Fibroblast of upper back skin (primary cell): ENCODE data around the gene NCAM2.

Experiments
- DNase-seq: peaks from one replicate; pipeline ENCODE4 v3.0.0-alpha.2; 2013

NCAM2 gene

DNA sequence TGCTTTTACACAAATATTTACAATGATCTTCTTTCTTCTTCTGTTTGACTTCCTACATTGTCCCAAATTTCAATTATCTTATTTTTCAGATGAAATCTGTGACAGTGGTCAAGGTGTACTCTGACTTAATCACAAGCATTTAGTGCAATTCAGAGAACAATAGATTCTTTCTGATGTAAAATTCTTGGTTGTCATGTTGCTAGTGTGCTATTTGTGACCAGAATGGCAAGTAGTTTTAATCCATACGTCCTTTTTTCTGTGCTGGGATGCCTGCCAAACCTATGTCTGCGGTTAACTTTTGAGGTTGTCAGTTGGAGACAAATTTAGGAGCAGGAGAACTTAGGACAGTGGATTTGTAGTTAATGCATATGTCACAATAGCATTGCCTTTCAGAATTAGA lies 31.0 kb downstream of the NCAM2 start:
- peak; percentile 79 for DNase-seq

DNA sequence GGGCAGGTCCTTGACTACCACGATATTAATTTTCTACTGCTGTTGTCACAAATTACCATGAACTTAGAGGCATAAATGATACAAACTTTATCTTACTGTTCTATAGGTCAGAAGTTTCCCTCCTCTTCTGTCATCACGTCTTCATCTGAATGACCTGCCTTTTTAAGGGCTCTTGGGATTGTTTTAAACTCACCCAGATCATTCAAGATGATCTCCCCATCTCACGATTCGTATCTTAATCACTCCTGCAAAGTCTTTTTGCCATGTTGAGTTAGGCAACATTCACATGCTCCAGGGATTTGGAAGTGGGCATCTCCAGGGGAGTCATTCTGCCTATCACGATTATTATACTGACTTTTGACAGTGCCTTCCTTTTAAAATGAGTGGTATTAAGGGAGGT lies 32.1 kb downstream of the NCAM2 start:
- DNase-seq: no peak

DNA sequence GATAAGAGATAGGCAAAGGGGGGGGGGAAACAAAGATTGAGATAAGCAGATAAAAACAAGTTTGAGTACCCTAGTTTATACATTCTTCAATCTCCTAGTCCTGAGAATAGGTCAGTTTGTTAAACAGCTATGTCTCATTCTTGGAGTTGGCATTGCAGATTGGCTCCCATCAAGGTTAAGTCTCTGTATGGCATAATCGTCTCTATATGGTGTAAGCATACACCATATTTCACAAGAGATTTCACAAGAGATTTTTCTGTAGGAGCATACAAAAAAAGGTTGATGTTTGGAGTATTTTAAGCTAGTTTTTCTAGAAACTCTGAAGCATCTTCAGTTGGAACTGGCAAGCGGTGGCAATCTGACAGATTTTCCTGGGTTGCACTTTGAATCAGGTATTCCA lies 35.8 kb downstream of the NCAM2 start:
- no peak for DNase-seq

DNA sequence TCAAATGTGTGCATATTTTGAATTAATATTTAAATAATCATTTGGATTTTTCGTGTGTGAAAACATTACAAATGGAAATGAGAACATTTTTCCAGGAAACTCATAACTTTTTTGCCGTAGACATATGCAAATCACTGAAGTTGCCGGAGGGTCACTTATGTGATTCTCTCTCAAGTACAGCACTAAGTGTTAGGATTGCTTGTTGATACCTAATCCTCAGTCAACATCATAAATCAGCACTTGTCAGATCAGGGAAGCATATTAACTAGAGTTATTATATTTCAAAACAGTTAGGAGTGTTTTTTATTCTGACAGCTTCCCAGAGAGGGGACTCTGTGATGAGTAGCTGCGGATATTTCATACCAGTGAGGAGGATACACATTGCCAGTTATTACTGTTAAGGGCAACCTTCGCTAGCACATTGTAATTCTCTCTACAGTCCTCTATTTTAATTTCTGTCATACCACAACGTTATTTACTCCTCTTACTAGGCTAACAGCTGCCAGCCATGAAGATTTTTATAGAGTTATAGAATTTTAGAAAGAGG lies 41.5 kb downstream of the NCAM2 start:
- DNase-seq: no peak

DNA sequence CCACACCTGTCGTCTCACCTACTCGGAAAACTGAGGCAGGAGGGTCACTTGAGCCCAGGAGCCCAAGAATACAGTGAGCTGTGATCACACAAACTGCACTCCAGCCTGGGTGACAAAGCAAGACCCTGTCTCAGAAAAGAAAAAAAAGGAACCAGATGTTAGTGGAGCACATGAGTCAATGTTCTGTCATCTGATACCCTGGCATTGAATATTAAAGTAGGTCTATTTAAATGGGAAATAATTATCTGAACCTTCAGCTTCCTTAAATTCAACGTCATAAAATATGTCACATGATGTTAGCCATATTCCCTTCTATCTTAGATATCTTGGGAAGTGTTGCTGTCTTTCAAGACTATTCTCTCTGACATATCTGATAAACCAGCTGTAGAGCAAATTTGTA lies 47.3 kb downstream of the NCAM2 start:
- DNase-seq: peak; percentile 11

DNA sequence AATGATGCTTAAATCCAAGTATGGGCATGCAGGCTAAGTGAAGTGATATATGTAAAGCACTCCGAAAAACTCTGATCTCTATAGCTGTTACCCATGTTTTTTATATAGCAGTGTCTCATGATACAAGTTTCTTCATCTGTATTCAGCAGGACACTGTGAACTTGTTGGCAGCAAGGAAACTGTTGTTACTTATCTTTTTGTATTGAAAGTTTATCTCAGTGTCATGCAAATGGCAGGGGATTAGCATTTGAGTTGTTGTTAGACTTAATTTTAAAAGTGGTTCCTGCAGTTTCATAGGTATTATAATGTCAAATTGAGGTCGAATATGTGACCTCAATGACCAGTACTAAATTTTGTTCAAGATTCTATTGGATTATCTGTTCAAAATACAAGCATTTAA lies 47.9 kb downstream of the NCAM2 start:
- no peak for DNase-seq

DNA sequence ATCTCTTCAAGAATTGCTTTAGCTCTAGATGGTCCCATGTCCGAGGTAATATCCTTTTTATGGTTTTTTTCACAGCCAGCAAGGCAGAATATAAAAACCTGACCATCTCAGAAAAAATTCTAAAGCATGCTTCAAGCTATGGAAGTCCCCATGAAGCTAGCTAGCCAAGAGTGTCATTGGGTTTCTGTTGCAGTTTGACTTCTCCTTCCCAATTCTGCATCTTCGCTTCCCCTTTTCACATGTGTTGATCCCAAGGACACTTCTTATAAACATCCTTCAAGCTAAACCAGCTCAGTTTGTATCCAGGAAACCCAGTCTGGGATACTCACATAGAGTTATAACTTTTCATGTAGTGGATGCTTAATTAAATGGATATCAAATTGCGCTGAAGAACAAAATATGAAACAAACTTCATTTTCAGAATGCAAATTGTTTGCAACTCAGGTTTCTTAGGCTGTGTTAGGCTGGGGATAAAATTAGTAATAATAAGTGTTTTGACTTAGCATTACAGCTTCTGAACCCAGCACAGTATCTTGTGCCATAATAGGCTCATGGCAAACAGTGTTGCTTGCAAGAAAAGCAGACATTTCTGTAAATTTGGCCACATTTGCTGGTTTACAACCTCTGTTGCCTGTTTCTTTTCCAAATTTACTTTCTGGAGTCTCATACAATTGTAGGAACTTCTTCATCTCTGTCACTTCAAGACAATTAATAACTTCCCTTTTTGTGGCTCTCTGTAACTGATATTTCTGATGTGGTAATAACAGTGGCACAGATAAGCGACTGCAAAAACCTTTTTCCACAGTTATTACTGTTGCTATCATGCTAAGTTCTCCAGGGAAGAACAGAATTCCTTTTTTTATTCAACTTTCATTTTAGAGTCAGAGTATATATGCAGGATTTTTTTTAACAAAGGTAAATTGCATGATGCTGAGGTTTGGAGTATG lies 53.2 kb downstream of the NCAM2 start:
- no peak for DNase-seq

DNA sequence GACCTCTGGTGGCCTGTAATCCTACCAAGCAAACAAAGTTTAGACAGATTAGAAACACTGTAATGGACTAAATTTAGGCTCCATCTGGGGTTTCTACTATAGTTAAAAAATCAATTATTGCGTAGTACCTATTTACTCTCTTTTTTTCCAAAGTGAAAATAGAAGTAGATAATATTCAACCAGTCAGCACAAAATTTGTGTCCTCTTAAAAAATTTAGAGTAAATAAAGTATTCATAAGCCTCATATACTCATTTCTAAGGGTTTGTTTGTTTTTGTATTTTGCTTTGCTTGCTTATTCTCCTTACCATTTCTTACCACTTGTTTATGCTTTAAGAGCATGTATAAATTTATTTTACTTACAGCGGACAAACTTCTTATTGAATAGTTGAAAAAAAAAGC lies 54.5 kb downstream of the NCAM2 start:
- no peak for DNase-seq

DNA sequence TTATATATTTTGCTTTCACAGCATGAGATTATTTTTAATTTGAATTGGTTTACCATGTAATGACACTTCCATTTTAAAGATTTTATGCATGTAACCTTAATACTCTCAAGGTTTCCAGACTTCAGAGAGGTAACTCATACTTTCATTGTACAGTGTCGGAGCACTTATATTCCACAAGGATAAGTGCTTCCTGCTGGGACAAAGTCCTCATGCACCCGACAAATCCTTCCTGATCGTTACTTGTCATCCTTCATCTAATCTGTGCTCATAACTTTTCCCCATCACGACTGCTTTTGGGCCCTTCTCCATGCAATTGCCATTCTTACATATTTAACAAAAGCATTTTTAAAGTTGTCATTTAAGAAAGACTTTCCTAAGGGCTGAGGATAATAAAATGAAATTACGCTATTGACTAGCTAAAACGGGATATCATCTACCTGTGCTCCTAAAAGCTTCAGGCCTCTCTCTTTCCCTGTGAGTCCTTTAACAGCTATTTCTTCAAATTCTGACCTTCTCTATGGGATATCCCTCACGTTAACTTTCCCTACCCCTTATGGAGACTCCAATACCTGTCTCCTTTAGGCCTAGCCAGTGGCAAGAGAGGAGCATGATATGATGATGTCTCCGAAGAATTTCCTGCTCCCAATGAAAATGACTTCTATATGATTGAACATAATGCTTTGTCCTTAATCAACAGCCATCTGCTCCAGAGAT lies 59.3 kb downstream of the NCAM2 start:
- DNase-seq: no peak

DNA sequence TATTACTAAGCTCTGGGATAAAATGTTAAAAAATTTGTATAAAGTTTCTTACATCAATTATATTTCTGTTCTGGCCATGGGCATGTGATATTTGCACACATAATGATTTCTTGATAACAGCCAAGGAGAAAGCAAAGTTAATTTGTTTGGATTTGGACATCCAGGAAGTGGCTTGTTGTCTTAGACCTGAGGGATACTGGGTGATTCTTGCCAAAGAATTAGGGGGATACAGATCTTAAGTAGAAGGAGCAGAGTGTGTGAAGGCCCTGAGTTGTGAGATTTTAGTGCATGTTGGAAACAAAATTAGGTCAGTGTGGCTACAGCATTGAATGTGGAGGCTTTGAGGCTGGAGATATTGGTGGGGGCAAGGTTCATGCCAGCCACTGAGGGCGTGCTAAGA lies 65.6 kb downstream of the NCAM2 start:
- no peak for DNase-seq

DNA sequence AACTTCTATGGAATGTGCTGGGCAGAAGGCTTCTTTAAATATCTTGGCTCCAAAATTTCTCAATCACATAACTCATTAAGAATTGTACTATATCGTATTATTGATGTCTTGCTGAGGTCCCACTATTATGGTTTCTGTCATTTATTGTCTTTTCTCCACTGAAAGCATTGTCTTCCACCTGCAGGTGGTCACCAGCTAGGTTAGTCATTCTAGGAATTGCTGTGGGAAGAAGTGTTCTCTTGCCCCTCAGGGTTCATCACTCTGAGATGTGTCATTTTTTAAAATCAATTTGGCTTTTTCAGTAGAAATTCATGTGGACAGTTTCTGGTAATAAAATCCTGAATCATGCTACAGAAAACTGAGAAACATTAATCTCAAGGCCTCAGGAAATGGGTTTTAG lies 66.1 kb downstream of the NCAM2 start:
- DNase-seq: no peak

DNA sequence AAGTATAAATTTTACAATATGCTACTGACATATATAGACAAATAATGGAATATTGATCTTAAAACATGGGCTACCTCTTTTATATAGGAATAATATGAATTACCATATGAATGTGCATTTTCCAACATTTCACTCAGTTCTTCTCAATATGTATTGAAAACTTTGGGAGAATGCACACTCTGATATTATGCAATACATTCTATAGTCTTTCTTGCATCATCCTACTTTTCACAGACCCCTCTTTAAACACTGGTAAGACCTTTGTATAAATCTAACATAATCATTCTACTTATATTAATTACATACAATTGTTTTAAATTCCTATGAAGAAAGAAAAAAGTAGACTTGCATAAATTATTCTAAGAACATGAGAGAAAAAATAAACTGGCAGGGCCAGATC lies 69.2 kb downstream of the NCAM2 start:
- DNase-seq: no peak

DNA sequence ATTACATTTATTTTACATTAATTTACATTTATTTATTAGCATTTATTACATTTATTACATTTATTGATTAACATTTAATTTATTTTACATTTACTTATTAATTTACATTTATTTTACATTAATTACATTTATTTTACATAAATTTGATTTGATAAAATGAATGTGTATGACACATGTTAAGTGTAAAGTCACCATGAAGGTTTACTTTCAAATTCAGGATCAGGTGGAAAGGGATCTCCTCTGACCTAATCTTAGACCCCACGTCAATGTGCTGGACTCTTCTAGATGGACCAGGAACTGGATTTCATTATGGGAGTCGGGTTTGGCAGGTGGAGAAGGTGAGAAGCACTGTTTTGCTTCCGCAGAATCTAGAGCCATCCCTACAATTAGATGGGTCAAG lies 76.1 kb downstream of the NCAM2 start:
- DNase-seq: no peak

DNA sequence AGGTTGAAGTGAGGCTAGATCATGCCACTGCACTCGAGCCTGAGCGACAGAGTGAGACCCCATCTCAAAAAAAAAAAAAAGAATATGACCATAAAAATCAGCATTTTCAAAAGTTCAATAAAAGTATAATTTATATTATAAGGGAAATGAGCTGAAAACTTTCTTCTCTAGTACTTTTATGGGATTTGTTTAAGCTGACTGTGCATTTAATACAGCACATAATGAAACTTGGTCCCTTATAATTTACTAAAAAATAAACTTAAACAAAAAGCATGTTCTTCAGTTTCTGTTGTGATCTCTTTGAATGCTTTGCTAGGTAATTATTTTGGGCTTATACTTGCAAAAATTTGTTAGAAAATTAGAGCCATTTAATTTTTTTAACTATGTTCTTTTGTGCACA lies 77.8 kb downstream of the NCAM2 start:
- DNase-seq: no peak

DNA sequence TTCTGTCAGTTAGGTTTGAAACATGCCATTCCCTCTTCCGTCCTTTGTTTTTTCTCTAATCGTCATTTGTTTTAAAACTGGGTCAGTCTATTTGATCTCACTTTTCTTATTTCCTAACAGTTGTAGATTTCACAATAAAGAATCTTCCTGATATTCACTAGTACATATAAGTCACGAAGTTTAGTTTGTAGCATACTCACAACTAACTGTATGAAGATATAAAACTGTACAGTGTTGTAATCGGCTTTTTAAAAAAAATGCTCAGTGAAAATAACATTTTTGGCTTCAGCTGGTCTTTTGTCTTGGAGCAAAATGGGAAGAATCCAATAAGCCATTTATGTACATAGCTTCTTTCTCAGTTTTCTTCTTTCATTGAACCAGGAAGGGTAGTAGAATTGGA lies 78.3 kb downstream of the NCAM2 start:
- DNase-seq: no peak

DNA sequence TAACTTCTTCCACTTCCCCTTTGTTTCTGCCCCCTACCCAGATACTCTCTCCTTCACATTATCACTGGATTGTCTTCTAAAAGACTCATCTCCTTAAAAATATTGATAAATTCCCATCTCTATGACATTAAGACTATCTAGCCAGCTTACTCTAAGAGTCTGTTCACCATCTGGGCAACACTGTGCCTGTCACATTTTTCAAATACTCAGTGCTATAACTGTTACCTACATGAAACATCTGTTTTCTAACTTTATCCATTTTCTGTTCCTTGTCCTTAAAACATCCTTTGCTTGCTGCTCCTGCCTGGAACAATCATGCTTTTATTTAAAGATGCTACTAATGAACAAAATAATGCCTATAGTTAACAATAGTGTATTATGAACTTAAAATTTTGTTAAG lies 81.4 kb downstream of the NCAM2 start:
- no peak for DNase-seq

DNA sequence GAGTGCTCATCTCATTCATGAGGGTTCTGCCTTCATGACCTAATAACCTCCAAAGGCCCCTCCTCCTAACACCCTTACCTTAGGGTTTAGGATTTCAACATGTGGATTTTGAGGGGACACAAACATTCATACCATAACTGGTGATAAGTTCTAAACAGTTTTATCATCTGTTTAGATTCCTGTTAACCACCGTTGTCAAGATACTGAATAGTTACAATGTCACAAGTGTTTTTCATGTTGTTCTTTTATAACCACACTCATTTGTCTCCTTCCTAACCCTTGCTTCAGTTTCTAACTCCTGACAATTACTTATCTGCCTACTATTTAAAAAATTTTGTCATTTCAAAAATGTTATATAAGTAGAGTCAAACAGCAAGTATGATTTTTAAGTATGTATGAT lies 86.0 kb downstream of the NCAM2 start:
- DNase-seq: peak; percentile 21

DNA sequence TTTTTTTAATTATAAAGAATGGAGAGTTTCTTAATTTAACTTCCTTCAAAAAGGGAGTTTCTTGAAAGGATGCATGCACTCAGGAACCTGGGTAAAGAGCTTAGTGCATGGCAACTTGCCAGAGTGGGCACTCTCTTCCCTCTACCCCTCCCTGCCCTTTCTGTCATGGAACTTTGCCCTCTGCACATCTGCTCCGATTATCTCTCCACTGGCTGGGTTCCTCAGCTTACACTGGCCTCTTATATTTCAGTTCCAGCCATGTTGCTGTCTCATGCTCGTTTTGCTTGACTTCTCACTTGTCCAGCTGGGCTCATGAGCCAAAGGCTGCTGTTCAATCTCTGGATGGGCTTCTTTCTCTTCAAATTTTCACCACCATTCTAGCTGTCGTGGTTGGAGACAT lies 87.0 kb downstream of the NCAM2 start:
- no peak for DNase-seq

DNA sequence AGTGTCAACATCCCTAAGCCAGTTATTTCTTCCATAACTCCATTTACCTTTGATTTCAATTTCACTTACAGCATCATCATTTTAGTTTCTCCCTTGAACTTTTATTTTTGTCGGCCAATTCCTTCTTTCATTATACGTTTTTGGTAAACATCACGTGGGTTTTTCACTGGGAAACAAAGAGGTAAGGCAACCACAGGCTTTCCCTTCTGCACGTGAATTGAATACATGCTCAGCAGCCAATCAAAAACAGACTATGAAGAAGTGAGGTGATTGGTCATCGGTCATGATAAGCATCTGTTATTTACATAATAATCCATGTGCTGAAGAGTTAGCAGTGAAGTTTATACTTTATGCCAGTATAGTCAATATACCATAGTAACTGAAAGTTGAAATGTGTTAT lies 98.7 kb downstream of the NCAM2 start:
- no peak for DNase-seq

DNA sequence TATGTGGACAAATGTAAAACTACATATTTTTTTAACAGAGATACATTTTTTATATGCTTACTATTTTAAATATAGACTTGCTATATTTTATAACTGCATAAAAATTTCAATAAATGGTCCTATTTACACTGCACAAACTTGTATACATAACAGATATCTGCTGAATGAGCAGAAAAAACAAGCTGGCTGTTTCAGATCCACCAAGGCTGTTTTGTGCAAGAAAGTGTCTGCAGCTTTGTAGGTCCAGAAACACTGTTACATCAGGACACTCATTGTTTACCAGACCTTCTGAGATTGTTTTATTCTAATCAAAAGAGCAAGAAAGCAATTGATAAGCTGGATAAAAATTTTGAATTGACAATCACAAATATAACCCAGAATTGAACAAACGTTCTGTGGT lies 99.3 kb downstream of the NCAM2 start:
- DNase-seq: no peak

DNA sequence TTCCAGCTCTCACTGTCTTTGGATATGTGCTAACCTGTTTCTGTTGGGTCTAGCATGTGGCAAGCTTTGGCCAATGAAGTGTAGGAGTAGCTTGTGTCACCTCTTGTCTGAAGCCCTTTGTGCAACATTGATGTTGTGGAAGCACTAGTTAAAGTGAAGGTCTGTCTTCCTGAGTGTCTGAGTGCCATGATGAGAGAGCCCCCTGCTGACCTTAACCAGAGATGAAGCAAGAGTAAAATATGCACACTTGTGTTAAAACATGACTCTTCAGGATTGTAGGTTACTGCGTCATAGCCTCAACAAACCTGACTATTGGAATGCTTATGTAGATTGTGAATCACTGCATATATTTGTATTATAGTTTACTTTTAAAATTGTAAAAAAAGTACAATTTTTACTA lies 103.7 kb downstream of the NCAM2 start:
- DNase-seq: peak; percentile 80

DNA sequence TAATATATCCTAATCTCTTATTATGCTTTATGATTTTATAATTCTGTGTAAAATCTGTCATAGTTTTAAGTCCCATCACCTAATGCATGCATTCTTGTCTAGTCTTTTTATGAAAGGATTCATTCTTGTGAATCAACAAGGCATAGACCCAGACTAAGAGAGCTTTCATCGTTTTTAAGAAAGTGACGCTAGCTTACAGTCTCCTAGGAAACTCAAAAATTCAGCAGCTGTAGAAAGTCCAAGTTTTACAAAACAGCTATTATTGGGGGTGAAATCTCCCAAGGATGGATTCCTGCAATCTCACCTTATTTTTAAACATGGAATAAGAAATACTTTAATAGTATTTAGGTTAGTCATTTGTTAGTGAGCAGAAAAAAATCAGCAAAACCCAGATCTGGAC lies 104.7 kb downstream of the NCAM2 start:
- no peak for DNase-seq

DNA sequence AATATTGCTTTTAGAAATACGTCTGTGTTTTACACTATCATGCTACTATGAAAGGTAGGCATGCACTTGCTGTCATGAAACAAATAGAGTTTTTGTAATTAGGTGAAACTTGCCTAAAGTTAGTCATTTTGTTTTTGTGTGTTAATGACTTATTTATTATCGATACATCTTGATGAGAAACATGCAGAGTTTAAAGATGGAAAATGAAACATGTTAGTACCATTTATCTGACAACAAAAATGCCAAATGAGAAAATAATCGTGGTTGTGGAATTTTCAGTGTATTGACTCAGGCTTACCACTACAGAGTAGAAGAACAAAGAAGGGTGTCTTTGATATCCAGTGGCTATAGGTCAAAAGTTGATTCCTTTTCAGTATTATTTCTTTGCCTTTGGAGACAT lies 105.5 kb downstream of the NCAM2 start:
- no peak for DNase-seq

DNA sequence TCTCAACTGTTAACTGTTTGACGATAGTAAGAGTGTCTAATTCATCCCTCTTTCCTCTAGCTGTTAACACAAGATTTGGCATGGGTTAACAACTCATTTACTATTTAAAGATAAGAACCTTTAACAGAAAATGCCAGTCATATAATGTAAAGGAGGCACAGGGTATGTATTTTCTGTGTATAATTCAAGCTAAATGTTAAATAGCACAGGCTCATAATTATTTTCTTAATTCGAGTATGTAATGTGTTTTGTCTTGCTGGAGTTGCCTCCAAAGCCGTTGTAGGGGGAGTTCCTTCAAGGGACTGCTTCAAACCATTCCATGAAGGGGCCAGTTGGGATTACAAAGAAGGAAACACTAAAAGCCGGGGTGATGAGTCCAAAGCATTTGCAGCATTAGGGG lies 111.5 kb downstream of the NCAM2 start:
- no peak for DNase-seq
